Measurements from ENCODE around the gene CNOT8.
"Not testable (repeated sequence)": the region's sequence is repeated elsewhere in the genome, so short reads cannot be mapped to it uniquely, and the experiment has no call there.

Gene CNOT8

DNA sequence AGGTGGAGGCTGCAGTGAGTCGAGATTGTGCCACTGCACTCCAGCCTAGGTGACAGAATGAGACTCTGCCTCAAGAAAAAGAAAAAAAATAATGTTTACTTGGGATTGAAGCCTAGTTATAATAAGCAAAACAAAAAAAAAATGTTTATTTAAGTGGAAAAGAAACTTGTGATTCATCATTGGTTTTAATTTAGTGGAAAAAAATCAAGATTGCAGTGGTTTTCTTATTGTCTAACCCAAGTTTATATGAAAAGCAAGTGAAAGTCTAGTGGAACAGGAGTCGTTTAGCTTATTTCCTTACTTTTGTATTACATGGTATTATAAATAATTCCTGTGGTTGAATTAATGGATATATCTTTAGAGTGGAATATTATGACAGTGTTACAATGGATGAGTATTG lies 8.4 kb downstream of the CNOT8 start:
- DNase-seq: no peak

DNA sequence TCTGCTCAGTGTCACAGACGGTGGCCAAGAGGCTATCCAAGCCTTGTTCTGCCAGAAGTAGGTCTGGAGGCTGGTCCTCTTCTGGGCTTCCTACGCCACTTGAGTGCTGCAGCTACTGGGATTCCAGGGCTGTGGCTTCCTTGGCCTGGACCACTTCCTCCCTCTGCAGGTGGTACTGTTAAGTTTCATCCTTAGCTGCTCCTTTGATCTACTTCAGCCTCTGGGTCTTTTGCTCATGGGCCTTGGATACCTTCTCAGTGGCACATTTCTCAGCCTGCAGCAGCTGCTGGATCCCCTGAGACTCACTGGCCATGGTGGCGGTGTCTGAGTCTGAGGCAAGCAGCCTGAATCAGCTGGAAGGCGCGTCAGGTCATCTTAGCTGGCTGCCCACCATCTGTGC lies 10.3 kb downstream of the CNOT8 start:
- DNase-seq: no peak

DNA sequence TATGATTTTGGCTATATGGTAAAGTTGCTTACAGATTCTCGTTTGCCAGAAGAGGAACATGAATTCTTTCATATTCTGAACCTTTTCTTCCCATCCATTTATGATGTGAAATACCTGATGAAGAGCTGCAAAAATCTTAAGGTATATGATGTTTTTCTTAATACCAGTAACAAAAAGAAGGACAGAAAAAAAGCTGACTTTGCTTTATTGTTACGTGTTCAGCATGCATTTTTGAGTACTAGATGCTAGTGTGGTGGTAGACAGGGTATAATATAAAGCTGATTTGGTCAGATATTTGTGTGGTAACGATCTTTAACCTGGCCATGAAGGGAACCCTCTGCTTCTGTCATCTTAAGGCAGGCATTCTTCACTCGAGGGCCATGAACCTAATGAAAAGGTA lies 13.3 kb downstream of the CNOT8 start:
- DNase-seq: no peak

DNA sequence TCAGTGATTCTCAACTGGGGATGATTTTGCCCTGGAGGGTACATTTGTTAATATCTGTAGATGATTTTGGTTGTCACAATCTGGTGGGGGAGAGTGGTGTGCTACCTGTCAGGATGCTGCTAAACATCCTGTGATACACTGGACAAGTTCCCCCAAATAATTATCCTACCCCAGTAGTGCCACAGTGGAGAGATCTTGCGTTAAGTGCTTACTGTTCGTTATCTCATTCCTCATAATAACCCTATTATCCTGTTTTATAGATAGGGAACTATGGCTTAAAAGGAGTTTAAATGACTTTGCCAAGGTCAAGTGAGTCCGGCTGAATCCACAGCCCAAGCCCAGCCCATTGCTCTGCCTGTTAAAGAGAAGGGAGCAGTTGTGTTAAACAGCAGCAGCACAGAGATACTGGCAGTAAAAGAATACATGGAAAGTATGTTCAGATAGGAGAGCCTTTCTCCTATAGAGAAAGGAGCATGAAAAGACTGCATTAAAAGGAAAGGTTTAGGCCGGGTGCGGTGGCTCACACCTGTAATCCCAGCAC lies 15.4 kb downstream of the CNOT8 start:
- no peak for DNase-seq

DNA sequence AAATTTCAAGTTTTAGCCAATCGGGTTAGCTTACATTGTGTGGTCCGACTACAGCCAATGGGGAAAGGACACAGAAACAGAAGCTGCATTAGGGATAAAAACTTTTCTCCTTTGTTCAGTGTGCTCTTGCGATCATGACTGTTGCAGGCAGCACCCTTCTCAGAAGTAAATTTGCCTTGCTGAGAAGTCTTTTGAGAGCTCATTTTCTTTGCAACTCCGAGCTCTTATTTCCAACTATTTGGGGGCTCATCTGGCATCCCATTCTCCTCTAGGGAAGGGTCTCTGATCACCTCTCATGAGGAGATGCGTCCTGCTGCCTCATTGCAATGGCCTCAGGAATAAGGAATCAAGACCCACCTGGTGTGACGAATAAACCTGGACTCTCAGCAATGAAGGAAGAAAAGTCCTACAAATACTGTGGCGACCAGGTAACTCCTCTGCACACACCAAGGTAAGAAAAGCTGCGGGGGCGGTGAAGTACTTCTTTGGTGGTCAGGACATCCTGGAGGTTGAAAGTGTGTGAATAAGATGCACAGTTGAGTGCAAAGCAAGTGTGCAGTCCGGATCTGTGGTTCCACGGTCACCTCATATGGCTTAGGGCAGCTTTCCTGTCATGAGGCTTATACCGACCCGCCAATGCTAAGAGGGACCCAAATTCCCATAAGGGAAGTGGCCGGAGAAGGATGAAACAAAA lies 20.4 kb downstream of the CNOT8 start:
- DNase-seq: no peak

DNA sequence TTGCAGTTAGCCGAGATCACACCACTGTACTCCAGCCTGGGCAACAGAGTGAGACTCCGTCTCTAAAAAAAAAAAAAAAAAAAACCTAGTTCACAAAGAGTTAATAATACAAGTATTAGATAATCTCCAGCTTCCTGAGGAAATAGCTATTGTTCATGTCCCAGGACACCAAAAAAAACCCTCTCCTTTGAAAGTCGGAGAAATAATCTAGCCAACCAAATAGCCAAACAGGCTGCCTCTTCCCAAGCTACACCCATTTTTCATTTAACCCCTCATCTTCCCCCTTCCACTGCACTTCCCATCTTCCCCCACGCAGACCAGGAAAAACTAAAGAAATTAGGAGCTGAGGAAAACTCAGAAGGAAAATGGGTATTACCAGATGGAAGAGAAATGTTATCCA lies 23.6 kb downstream of the CNOT8 start:
- no peak for DNase-seq

DNA sequence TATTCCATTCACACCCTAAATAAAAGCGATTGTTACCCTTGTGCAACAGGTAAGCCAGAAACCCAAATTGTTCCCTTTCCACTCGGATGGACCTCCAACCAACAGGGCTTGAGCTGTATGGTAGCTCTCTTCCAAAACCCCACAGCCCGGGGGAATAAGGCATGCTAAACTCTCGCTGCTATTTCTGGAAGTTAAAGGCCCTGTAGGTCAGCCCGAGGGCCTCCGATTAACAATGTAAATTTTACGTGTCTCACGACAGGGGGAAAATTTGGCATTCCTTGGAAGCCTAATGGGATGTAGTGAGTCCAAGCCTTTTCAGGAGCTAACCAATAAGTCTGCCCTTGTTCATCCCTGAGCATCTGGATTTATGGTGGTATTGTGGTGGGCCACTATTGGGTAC lies 26.0 kb downstream of the CNOT8 start:
- DNase-seq: no peak

DNA sequence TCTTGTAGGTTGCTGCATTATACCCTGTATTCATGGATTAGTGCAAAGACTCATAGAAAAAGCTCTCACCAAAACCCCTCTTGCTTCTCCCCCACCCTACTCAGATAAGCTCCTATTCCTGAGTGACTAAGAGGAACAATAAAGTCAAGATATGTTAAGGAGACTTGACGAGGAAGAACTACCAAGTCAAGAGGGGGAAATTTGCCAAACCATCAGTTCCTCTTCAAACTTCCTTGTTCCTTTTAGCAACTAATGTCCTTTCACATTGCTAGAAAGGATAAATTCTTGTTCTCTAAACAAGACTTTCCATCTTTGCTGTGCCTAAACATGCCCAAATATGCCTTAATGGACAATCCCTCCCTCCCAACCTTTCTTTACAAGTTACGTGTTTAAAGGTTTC lies 27.0 kb downstream of the CNOT8 start:
- DNase-seq: no peak

DNA sequence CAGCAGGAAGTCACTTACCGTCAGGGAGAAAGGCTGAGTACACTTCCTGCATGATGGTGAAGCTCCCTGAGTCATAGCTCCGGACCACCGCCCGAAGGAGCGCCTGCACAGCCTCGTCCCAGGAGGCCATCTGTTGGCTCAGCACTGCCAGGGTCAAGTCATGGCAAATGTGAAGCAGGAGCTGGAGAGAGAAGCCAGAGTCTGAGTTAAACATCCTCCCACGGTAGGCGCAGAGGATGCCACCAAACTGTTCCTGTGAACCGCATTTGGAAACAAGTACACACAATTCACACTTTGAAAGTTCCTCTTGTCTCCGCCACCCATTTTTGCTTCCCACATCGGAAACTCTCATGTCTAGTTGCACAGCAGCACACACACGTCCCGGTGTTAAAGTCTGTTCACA lies 33.9 kb downstream of the CNOT8 start:
- no peak for DNase-seq

DNA sequence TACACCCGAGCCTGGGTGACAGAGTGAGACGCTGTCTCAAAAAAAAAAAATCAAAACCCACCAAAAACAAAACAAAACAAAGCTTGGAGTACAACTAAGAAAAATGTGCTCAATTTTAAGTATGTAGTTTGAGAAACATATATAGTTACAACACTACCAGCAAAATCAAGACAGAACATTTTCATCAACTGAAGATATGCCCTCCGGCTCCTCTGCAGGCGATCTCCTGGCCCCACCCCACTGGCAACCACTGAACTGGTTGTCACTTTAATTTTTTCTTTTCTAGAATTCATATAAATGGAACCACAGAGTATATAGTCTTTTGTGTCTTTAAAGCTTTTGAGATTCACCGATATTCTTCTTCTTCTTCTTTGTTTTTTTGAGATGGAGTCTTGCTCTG lies 35.0 kb downstream of the CNOT8 start:
- DNase-seq: no peak

DNA sequence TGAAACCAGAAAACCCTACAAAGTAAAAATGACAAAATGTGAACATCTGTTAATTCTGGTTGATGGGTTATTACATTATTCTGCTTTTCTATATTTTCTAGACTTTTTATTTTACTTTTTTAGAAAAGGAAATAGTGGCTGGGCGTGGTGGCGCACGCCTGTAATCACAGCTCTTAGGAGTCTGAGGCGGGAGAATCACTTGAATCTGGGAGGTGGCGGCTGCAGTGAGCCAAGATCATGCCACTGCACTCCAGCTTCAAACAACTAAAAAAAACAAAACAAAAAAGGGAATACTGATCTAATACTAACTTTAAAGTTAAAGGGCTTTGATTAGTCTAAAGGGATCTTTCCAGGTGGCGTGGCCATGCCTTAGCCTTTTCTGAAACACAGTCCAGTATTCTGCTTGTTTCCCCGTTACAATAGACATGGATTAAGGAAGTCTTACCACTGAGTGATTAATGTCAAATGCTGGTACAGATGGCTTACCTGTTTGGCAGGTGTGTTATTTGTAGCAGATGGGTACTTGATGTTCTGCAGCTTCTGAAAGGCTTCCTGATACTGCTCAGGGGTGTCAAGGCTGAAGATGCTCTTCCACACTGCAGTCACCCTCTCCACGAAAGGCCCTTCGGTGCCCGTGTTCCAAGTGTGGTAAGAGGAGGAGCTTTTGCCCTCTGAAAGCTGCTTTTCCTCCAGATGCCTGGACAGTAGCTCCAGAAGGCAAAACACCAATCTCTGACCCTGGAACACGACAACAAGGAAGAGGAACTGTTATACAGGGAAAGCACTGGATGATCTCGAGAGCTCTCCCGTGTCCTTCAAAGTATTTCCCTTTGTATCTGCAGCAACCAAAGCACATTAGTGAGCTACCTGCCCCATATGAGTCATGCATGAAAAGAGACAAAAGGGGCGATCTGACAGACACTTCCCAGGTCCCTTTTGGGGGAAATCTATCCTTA lies 37.5 kb downstream of the CNOT8 start:
- no peak for DNase-seq

DNA sequence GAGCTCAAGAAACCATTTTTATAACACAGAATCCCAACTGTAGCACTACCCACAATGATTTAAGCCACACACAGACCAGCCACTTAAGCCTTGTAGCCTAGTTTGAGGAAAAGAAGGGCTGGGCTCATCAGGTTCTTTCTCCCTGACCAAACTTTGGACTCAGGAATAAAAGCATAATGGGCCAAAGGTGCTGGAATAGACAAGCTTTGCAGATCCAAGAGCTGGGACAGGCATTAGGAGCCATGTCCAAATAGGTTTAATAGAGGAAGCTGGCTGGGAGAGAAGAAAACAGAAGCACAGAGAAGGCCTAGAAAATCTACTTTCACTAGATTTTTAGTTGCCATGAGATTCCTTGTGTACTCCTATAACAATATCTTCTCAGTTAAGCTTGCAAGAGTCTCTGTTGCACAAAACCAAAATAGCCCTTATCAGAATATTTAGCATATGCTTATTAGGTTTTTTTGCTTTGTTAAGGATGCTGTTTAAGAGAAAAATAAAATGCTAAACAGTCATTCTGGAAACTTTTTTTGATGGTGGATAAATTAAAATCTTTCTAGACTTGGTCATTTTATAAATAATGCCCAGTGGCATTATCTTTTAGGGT lies 38.2 kb downstream of the CNOT8 start:
- DNase-seq: no peak

DNA sequence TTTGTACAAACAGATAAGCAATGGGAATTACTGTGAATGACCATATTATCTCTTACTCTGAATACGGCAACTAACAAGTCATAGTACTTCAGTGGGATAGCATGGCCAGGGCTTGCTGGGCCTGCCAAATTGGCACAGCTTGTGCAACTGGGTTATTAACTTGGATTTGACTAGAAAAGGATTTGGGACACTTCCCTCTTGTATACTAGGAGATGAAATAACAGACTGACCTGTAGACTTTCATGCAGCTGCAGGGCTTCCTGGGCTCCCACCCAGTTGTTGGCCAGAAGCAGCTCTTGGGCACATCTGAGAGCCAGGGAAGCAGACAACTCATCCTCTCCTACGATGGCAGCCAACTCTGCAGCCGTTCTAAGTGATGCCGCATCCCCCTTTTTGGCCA lies 39.8 kb downstream of the CNOT8 start:
- DNase-seq: no peak

DNA sequence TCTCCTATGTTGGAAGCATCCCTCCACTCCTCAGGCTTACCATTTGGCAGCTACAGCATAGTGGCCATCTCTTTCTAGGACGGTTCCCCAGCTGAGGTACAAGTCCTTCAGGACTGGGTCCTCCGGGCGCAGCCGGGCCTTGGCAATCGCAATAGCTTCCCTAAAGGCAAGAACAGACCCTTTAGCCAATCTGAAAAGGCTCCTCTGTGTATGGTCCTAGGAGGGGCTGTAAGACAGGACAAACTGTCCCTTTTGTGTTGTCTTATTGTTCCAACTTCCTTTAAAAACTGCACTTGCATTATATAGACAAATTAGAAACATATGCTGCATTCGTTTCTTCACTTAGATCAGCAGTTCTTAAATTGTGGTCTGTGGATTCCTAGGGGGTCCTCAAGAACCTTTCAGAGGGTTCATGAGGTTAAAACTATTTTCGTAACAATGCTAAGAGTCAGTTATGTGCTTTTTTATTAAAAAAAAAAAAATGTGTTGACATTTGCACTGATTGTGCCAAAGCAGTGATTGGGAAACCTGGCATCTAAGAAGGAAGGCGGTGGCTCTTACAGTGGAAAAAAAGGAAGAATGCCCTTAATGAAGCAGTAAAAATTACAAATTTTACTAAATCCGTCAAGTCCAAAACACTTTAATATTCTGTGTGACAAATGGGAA lies 40.9 kb downstream of the CNOT8 start:
- no peak for DNase-seq

DNA sequence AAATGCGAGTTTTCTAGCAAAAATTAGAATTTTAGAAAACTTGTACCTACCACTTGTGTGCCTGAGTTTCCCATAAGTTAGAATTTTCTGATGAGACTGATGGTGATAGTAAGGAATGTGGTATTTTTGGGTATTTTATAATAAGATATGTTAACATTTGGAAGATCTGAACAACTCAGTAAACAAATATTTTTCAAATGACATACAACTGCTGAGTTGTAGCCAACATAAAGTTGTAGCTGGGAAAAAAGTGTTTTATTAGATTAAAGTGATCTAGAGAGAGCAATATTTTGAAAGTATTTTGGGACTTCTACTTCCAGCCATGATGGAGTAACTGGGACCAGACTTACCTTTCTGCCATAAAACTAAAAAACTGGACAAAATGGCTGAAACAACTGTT lies 41.6 kb downstream of the CNOT8 start:
- no peak for DNase-seq

DNA sequence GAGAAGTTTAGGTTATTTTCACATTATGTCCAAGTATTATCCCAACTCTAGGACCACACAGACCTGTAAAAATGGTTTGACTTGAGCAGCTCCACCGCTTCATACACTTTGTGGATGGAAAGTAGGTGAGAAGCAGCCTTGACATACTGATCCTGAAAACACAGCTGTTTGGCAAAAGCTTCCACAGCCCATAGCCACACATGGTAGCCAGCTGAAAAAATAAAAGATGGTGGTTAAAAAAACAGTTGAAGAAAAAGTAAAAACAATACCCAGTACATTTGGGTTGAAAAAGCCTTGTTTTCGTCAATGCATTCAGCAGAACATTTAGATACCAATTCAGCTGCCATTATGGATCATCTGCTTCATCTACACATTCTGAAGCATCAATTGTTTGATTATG lies 42.8 kb downstream of the CNOT8 start:
- no peak for DNase-seq

DNA sequence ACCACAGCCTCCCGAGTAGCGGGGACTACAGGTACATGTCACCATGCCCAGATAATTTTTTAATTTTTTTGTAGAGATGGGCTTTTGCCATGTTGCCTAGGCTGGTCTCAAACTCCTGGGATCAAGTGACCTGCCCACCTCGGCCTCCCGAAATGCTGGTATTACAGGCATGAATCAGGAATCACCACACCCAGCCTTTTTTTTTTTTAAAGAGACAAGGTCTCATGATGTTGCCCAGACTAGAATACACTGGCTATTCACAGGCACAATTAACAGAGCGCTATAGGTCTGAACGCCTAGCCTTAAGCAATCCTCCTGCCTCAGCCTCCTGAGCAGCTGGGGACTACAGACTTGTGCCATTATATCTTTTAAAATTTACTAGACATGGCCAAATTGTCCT lies 43.5 kb downstream of the CNOT8 start:
- no peak for DNase-seq

DNA sequence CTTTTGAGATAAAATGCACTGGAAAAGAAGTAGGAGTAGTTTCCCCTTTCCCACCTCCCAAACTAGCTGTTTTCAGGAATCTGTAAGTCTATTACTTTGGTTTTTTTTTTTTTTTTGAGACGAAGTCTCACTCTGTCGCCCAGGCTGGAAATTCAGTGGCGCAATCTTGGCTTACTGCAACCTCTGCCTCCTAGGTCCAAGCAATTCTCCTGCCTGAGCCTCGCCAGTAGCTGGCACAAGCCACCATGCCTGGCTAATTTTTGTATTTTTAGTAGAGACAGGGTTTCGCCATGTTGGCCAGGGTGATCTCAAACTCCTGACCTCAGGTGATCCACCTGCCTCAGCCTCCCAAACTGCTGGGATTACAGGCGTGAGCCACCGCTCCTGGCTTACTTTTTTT lies 47.2 kb downstream of the CNOT8 start:
- not testable (repeated sequence) for DNase-seq

DNA sequence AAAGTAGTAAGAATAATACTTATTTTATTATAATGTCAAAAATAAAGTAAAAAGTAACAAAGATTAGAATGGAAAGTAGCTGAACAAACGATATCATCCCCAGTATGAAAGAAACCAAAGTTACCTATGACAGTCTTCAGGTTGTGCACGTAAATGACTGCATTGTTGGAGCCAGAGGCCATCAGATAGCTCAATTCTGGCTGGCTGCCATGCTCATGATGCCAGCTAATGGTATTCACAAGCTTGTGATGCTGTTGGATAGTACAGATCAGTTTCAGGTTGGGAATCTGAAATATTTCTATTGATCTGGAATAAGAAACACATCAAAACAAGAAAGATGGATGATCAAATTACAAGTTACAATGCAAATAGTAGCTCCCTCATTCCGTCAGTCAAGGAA lies 58.4 kb downstream of the CNOT8 start:
- DNase-seq: no peak

DNA sequence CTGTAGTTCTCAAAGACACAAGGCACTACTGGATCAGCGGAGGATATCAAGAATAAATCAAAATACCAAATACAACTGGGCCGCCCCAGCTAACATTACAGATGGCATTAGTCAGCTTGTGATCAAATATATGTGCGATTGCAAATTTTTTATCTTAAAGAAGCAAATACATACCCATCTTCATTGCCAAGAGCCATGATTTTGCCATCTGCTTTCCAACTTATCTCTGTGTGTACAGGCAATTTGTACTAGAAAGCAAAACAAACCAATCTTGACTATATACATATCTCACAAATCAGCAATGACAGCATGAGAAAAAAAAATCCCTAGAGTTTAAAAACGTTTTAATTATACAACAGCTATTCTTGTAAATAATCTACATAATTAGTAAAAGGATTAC lies 59.3 kb downstream of the CNOT8 start:
- no peak for DNase-seq

DNA sequence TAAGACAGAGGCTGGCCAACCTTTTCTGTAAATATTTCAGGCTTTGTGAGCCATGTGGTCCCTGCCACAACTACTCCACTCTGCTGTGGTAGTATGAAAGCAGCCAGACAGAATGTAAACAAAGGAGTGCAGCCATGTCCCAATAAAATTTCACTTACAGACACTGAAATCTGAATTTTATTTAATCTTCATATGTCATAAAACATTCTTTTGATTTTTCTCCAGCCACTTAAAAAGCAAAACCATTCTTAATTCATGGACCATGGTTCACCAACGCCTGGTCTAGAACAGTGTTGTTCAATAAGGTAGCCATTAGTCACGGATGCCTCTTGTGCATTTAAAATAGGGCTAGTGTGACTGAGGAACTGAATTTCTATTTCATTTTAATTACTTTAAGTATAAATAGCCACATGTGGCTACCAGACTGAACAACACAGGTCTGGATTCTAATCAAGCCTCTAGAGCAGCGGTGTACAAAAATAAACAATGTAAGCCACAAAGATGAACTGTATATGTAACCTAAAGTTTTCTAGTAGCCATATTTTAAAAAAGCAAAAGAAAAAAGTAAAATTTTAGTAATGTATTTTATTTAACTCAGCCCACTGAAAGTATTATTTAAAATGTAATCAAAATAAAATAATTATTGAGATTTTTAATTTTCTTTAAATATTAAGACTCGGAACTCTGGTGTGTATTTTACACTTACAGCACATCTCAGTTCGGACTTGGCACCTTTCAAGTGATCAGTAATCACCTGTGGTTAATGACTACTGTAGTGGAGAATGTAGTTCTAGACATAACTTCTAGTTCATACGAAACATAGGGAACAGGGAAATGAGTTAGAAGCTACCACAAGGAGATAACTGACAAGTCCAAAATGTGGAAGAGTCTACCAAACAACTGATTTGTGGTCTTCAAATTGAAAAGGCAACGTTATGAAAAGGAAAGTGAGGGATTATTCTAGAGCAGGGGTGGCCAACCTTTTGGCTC lies 65.3 kb downstream of the CNOT8 start:
- no peak for DNase-seq
